Testis (tissue), 3 donors: ENCODE data around the gene RPS3A. TPM values are rescaled to one million over a fixed set of nuclear protein-coding genes. Genes with fewer than 3 reads are reported as not detected.

Experiments used
- DNase-seq: peaks from one replicate; pipeline ENCODE4 v3.0.0-alpha.2; 2019
- H3K27ac ChIP-seq, 2 donors: fragments of 200-600 bp; sonication (generic); one replicate each; pipeline ENCODE4 v1.5.1; 2019
- H3K27me3 ChIP-seq: fragments of 200-600 bp; sonication (generic); one replicate; pipeline ENCODE4 v1.5.1; 2019
- H3K36me3 ChIP-seq: fragments of 200-600 bp; sonication (generic); one replicate; pipeline ENCODE4 v1.5.1; 2017; ENCODE audit warnings: low read depth; ENCODE audit errors: missing control alignments
- H3K4me1 ChIP-seq: fragments of 200-600 bp; sonication (generic); one replicate; pipeline ENCODE4 v1.5.1; 2019
- H3K4me3 ChIP-seq, 2 donors: fragments of 200-600 bp; sonication (generic); one replicate each; pipeline ENCODE4 v1.5.1; 2017 to 2019
- H3K9me3 ChIP-seq: fragments of 200-600 bp; sonication (generic); one replicate; pipeline ENCODE4 v1.5.1; 2017
- CTCF ChIP-seq, 3 experiments: fragments of 450-650 bp in 2 of 3; fragments of 200-600 bp in 1 of 3; sonication (generic) in 1 of 3; IDR thresholded peaks; one replicate each; pipeline ENCODE4 v1.5.1; 2016 to 2019; ENCODE audit warnings: antibody characterized with exemption in 3 of 3, mild to moderate bottlenecking in 2 of 3, moderate library complexity in 1 of 3
- POLR2A ChIP-seq: fragments of 450-650 bp; IDR thresholded peaks from one replicate; pipeline ENCODE4 v1.6.1; 2017; ENCODE audit warnings: antibody characterized with exemption, mild to moderate bottlenecking, moderate library complexity
- WGBS, 2 donors: methylation state at CpG; one replicate each; pipeline ENCODE4 v1.1.5; 2018; 5-methylcytosine and 5-hydroxymethylcytosine counted together
- intact Hi-C: fragments of 100-400 bp; cut with DNase I; formaldehyde crosslinking; loops from one replicate; pipeline ENCODE4 v1.15.1; 2023; ENCODE audit warnings: low total_unique reads
- polyA plus RNA-seq: library from polyadenylated mRNA; stranded (reverse); fragments of 350-450 nt; fragmentation: Illumina TruSeq; extraction: RNeasy Lipid Tissue Mini Kit (QIAGEN cat#74804); gene quantifications from one replicate; pipeline ENCODE4 v1.2.3, GENCODE V29; 2014; ENCODE audit warnings: low read depth, low replicate concordance; ENCODE audit not compliant: insufficient read depth
- total RNA-seq, 2 donors: library from RNA; depleted of rRNA; stranded (reverse); fragments of >200 nt; gene quantifications; one replicate each; pipeline ENCODE4 v1.2.3, GENCODE V29; 2016

RPS3A gene
- total and polyA plus RNA-seq, 3 donors from 2014 or later = 896 to 1,385 (median 1,182) TPM

GRCh38 chr4:151143162-151143561 is 43.7 kb downstream of the RPS3A start:
- no peaks in the 10 kb centered on the region for H3K36me3 ChIP-seq
- no peak for TF ChIP-seq POLR2A
- no peak overlapping the region for H3K27ac ChIP-seq
- H3K4me1 ChIP-seq = peaks cover 8% of the 10 kb centered on the region
- no peaks in the 10 kb centered on the region for H3K9me3 ChIP-seq
- no peak for DNase-seq
- no peak overlapping the region for H3K4me3 ChIP-seq
- WGBS, 2 donors = 81 to 88% methylated on average over 2 of the region's 2 CpGs
- no peaks in the 10 kb centered on the region for H3K27me3 ChIP-seq
- intact Hi-C loops = no loop called here

- 94 to 95% methylated on average over 3 of the region's 3 CpGs for WGBS, 2 donors
- H3K4me3 ChIP-seq = no peak overlapping the region
- H3K36me3 ChIP-seq = no peaks in the 10 kb centered on the region
- DNase-seq = no peak
- intact Hi-C loops = no loop called here
- H3K9me3 ChIP-seq = no peaks in the 10 kb centered on the region
- H3K27ac ChIP-seq = no peak overlapping the region
- peaks cover 8% of the 10 kb centered on the region for H3K4me1 ChIP-seq
- no peak for TF ChIP-seq CTCF (IDR thresholded peaks at IDR 0.05)
- TF ChIP-seq POLR2A = no peak
- no peaks in the 10 kb centered on the region for H3K27me3 ChIP-seq
Measured at GRCh38 chr4:151143811-151144210, 44.4 kb downstream of the RPS3A start.

GRCh38 chr4:151144329-151145072 is 45.1 kb downstream of the RPS3A start:
- 77 to 82% methylated on average over 5 of the region's 5 CpGs for WGBS, 2 donors
- no peaks in the 10 kb centered on the region for H3K36me3 ChIP-seq

GRCh38 chr4:151147000-151147399 is 47.6 kb downstream of the RPS3A start:
- H3K27ac ChIP-seq = no peak overlapping the region
- DNase-seq = no peak
- H3K36me3 ChIP-seq = no peaks in the 10 kb centered on the region

More at GRCh38 chr4:151144329-151145072, 45.1 kb downstream of the RPS3A start:
- Histone ChIP-seq H3K27ac (no peak overlapping the region), H3K27me3 (no peaks in the 10 kb centered on the region), H3K4me1 (peaks cover 8% of the 10 kb centered on the region), H3K9me3 (no peaks in the 10 kb centered on the region), H3K4me3 (no peak overlapping the region)
- intact Hi-C loops = no loop called here
- no peak for TF ChIP-seq CTCF (IDR thresholded peaks at IDR 0.05)
- no peak for TF ChIP-seq POLR2A
- DNase-seq = no peak

GRCh38 chr4:151148261-151148660 is 48.8 kb downstream of the RPS3A start:
- WGBS, 2 donors = 60 to 75% methylated on average over 4 of the region's 4 CpGs
- TF ChIP-seq POLR2A (no peak), CTCF (IDR thresholded peaks at IDR 0.05) (no peak)
- no peaks in the 10 kb centered on the region for H3K4me1 ChIP-seq
- H3K27me3 ChIP-seq = no peaks in the 10 kb centered on the region
- H3K27ac ChIP-seq = no peak overlapping the region
- DNase-seq = no peak
- no peak overlapping the region for H3K4me3 ChIP-seq
- intact Hi-C loops = no loop called here
- no peaks in the 10 kb centered on the region for H3K9me3 ChIP-seq
- no peaks in the 10 kb centered on the region for H3K36me3 ChIP-seq

More at GRCh38 chr4:151147000-151147399, 47.6 kb downstream of the RPS3A start:
- H3K27me3 ChIP-seq = no peaks in the 10 kb centered on the region
- no peaks in the 10 kb centered on the region for H3K4me1 ChIP-seq
- no peaks in the 10 kb centered on the region for H3K9me3 ChIP-seq
- TF ChIP-seq CTCF (IDR thresholded peaks at IDR 0.05) (no peak), POLR2A (no peak)
- 79 to 84% methylated on average over 3 of the region's 3 CpGs for WGBS, 2 donors
- intact Hi-C loops = no loop called here
- no peak overlapping the region for H3K4me3 ChIP-seq
